Measurements from ENCODE around the gene SLC22A5.

SLC22A5 gene

GRCh38 chr5:132368186-132368585 lies 1.3 kb upstream of the SLC22A5 start:
- H3K27ac ChIP-seq, result no peak overlapping the region
- no peaks in the 10 kb centered on the region for H4K20me1 ChIP-seq (ENCODE audit: insufficient read depth)
- H3K4me1 ChIP-seq (ENCODE audit: low read depth, poor library complexity, severe bottlenecking), result peaks cover 32% of the 10 kb centered on the region
- no peaks in the 10 kb centered on the region for H3K27me3 ChIP-seq (ENCODE audit: insufficient read depth, low read depth)
- no peaks in the 10 kb centered on the region for H3K79me2 ChIP-seq (ENCODE audit: insufficient read depth, low read depth)
- no peak for TF ChIP-seq CTCF (conservative IDR thresholded peaks at IDR 0.05; ENCODE audit: low read depth, low read length)
- no peak overlapping the region for H3K9ac ChIP-seq
- H3K4me2 ChIP-seq, result no peak overlapping the region
- no peaks in the 10 kb centered on the region for H3K36me3 ChIP-seq (ENCODE audit: insufficient read depth)
- H2AFZ ChIP-seq (ENCODE audit: low read depth), result no peak overlapping the region
- H3K4me3 ChIP-seq (IDR thresholded peaks at IDR 0.05; ENCODE audit: insufficient read depth, low read depth, low read length), result no peak overlapping the region

GRCh38 chr5:132369007-132369473 lies 470 bp upstream of the SLC22A5 start:
- no peaks in the 10 kb centered on the region for H3K36me3 ChIP-seq (ENCODE audit: insufficient read depth)
- H3K9ac ChIP-seq, result peak overlapping the region; percentile 65; the same call in 1 of the 2 replicates
- no peaks in the 10 kb centered on the region for H3K79me2 ChIP-seq (ENCODE audit: insufficient read depth, low read depth)
- H3K4me3 ChIP-seq (IDR thresholded peaks at IDR 0.05; ENCODE audit: insufficient read depth, low read depth, low read length), result no peak overlapping the region
- peak overlapping the region; percentile 43; the same call in 1 of the 2 replicates for H3K27ac ChIP-seq
- H3K4me1 ChIP-seq (ENCODE audit: low read depth, poor library complexity, severe bottlenecking), result peaks cover 32% of the 10 kb centered on the region
- no peaks in the 10 kb centered on the region for H3K27me3 ChIP-seq (ENCODE audit: insufficient read depth, low read depth)
- H4K20me1 ChIP-seq (ENCODE audit: insufficient read depth), result no peaks in the 10 kb centered on the region
- no peak for TF ChIP-seq CTCF (conservative IDR thresholded peaks at IDR 0.05; ENCODE audit: low read depth, low read length)
- H3K4me2 ChIP-seq, result peak overlapping the region; percentile 84
- peak overlapping the region; percentile 91 for H2AFZ ChIP-seq (ENCODE audit: low read depth)

GRCh38 chr5:132370181-132370970 lies 866 bp downstream of the SLC22A5 start:
- no peaks in the 10 kb centered on the region for H4K20me1 ChIP-seq (ENCODE audit: insufficient read depth)
- H3K27me3 ChIP-seq (ENCODE audit: insufficient read depth, low read depth), result no peaks in the 10 kb centered on the region
- no peak for TF ChIP-seq CTCF (conservative IDR thresholded peaks at IDR 0.05; ENCODE audit: low read depth, low read length)
- H3K27ac ChIP-seq, result no peak overlapping the region; the same call in 1 of the 2 replicates
- H3K4me3 ChIP-seq (IDR thresholded peaks at IDR 0.05; ENCODE audit: insufficient read depth, low read depth, low read length), result no peak overlapping the region
- peak overlapping the region; percentile 91 for H2AFZ ChIP-seq (ENCODE audit: low read depth)
- H3K4me2 ChIP-seq, result peak overlapping the region; percentile 84
- no peaks in the 10 kb centered on the region for H3K36me3 ChIP-seq (ENCODE audit: insufficient read depth)
- peaks cover 32% of the 10 kb centered on the region for H3K4me1 ChIP-seq (ENCODE audit: low read depth, poor library complexity, severe bottlenecking)
- no peaks in the 10 kb centered on the region for H3K79me2 ChIP-seq (ENCODE audit: insufficient read depth, low read depth)
- peak overlapping the region; percentile 65; the same call in 1 of the 2 replicates for H3K9ac ChIP-seq

- no peak overlapping the region for H3K27ac ChIP-seq
- no peaks in the 10 kb centered on the region for H3K27me3 ChIP-seq (ENCODE audit: insufficient read depth, low read depth)
- TF ChIP-seq CTCF (conservative IDR thresholded peaks at IDR 0.05; ENCODE audit: low read depth, low read length), result no peak
- no peak overlapping the region for H2AFZ ChIP-seq (ENCODE audit: low read depth)
- no peak overlapping the region for H3K4me3 ChIP-seq (IDR thresholded peaks at IDR 0.05; ENCODE audit: insufficient read depth, low read depth, low read length)
- H3K4me2 ChIP-seq, result peak overlapping the region; percentile 84
- H3K9ac ChIP-seq, result no peak overlapping the region
- H3K36me3 ChIP-seq (ENCODE audit: insufficient read depth), result no peaks in the 10 kb centered on the region
- H3K4me1 ChIP-seq (ENCODE audit: low read depth, poor library complexity, severe bottlenecking), result peaks cover 32% of the 10 kb centered on the region
- no peaks in the 10 kb centered on the region for H3K79me2 ChIP-seq (ENCODE audit: insufficient read depth, low read depth)
- H4K20me1 ChIP-seq (ENCODE audit: insufficient read depth), result no peaks in the 10 kb centered on the region
Measured at GRCh38 chr5:132370971-132371602, 1.6 kb downstream of the SLC22A5 start.

Measured in KMS-11 (cell line).